Heart left ventricle (tissue), 13 donors: ENCODE data around the gene CNOT11.

Source experiments
- CTCF ChIP-seq, 12 donors: fragments of 200-600 bp; sonication (generic) in 4 of 12; IDR thresholded peaks; one replicate each; pipeline versions ENCODE4 v1.5.0 to v1.8.0; 2018 to 2022; ENCODE audit warnings: antibody characterized with exemption in 12 of 12, mild to moderate bottlenecking in 5 of 12
- POLR2A ChIP-seq, 2 donors: fragments of 450-650 bp; IDR thresholded peaks; one replicate each; pipeline ENCODE4 v1.6.1; 2017; ENCODE audit warnings: antibody characterized with exemption in 2 of 2, mild to moderate bottlenecking in 2 of 2, moderate library complexity in 2 of 2
- donor health status: ischemic (EF 13 %, LVEDD 7.1; RV severe dilation, severe dysfunction).
- donor health status: DM: no; HTN: yes; CAD: no.
- donor health status: DM: no; HTN: no; CAD: no.
- donor health status: ischemic (EF 25% LVEDD 6.9; RV normal size, moderate dysfunction).
- donor health status: ischemic (EF 25% LVEDD 5.7; RV mildly dilated, moderate dysfunction).
- donor health status: ischemic (EF 35%, LVEDD 5.7; RV mildly dilated, moderate dysfunction).
- donor health status: nonischemic (EF 11% LVEDD 7.7; RV severe dilation, severe dysfunction).
- donor health status: DM: yes; HTN: yes; CAD: no.
- donor health status: PGD.
- donor health status: ischemic (EF 29% LVEDD 5.4; RV normal size, mild dysfunction).
- donor health status: nonischemic (EF 23%, LVEDD 6.1; RV moderate dilation, normal function).

GRCh38 chr2:101252408-101253012 lies at the start of gene CNOT11:
- TF ChIP-seq CTCF (IDR thresholded peaks at IDR 0.05) (peak in 3 of 12 donors; percentile 2 to 7 (median 3)), POLR2A (IDR thresholded peaks at IDR 0.05) (peak in 1 of 2 donors; percentile 73)
